HEK293 (cell line): ENCODE measurements around the gene FAM234A.

ENCODE experiments used
- CTCF ChIA-PET: fragments of 350-600 bp; formaldehyde crosslinking; extraction: SDS; loops from one replicate; lab custom pipeline; 2021; ENCODE audit warnings: antibody characterized with exemption; lab: Yijun Ruan, JAX
- POLR2A ChIA-PET: fragments of 300-600 bp; formaldehyde crosslinking; extraction: SDS; loops from one replicate; lab custom pipeline; 2020; ENCODE audit warnings: antibody characterized with exemption, inconsistent platforms; lab: Yijun Ruan, JAX
- H3K27ac ChIP-seq: fragments of 200-500 bp; sonication (Bioruptor generic); 2 replicates; pipeline ENCODE4 v1.5.1; 2014; ENCODE audit warnings: low read depth, low read length, control low read depth, inconsistent platforms; ENCODE audit errors: extremely low read depth
- H3K36me3 ChIP-seq, 2 experiments: fragments of 200-500 bp in 1 of 2; sonication (Bioruptor generic) in 1 of 2; 1 replicate in 1 of 2; 2 replicates in 1 of 2; pipeline ENCODE4 v1.5.1; 2014 to 2017; ENCODE audit warnings: inconsistent platforms in 2 of 2, low read length in 2 of 2; ENCODE audit not compliant: control insufficient read depth in 2 of 2, insufficient read depth in 1 of 2
- H3K4me1 ChIP-seq: fragments of 200-500 bp; sonication (Bioruptor generic); 2 replicates; pipeline ENCODE4 v1.5.1; 2014; ENCODE audit warnings: mild to moderate bottlenecking, low read length, inconsistent platforms; ENCODE audit not compliant: control insufficient read depth, insufficient read depth
- H3K4me3 ChIP-seq: 2 replicates; pipeline ENCODE4 v1.5.1; 2011; ENCODE audit warnings: low read depth, mild to moderate bottlenecking, control low read depth, low read length, moderate library complexity
- H3K9me3 ChIP-seq: fragments of 200-500 bp; sonication (Bioruptor generic); 2 replicates; pipeline ENCODE4 v1.5.1; 2014; ENCODE audit warnings: low read depth, low read length, inconsistent platforms; ENCODE audit not compliant: control insufficient read depth, insufficient read depth
- EGR2 ChIP-seq: fragments of 450-650 bp; formaldehyde crosslinking; IDR thresholded peaks from 2 replicates; pipeline ENCODE4 v1.5.1; 2016; ENCODE audit warnings: low read depth, missing biosample characterization, missing genetic modification characterization
- GLIS2 ChIP-seq: fragments of 450-650 bp; formaldehyde crosslinking; IDR thresholded peaks from 2 replicates; pipeline ENCODE4 v1.5.1; 2016; ENCODE audit warnings: missing biosample characterization, missing genetic modification characterization
- KLF7 ChIP-seq: fragments of 450-650 bp; formaldehyde crosslinking; IDR thresholded peaks from 2 replicates; pipeline ENCODE4 v1.5.1; 2016; ENCODE audit warnings: missing biosample characterization, missing genetic modification characterization, borderline replicate concordance
- RBAK ChIP-seq: fragments of 450-650 bp; formaldehyde crosslinking; IDR thresholded peaks from 2 replicates; pipeline ENCODE4 v1.5.1; 2016; ENCODE audit warnings: missing biosample characterization, missing genetic modification characterization
- SP3 ChIP-seq: fragments of 450-650 bp; formaldehyde crosslinking; IDR thresholded peaks from 2 replicates; pipeline ENCODE4 v1.5.1; 2016; ENCODE audit warnings: missing biosample characterization, missing genetic modification characterization
- YY1 ChIP-seq: fragments of 450-650 bp; formaldehyde crosslinking; IDR thresholded peaks from 2 replicates; pipeline ENCODE4 v1.5.1; 2018; ENCODE audit warnings: missing biosample characterization, missing genetic modification characterization
- YY2 ChIP-seq: fragments of 450-650 bp; formaldehyde crosslinking; IDR thresholded peaks from 2 replicates; pipeline ENCODE4 v1.5.1; 2016; ENCODE audit warnings: missing biosample characterization, missing genetic modification characterization
- ZBTB17 ChIP-seq: fragments of 450-650 bp; formaldehyde crosslinking; IDR thresholded peaks from 2 replicates; pipeline ENCODE4 v1.5.1; 2016; ENCODE audit warnings: missing biosample characterization, missing genetic modification characterization
- ZBTB48 ChIP-seq: fragments of 450-650 bp; formaldehyde crosslinking; IDR thresholded peaks from 2 replicates; pipeline ENCODE4 v1.5.1; 2016; ENCODE audit warnings: missing biosample characterization, missing genetic modification characterization
- ZBTB8A ChIP-seq: fragments of 450-650 bp; formaldehyde crosslinking; IDR thresholded peaks from 2 replicates; pipeline ENCODE4 v1.5.1; 2016; ENCODE audit warnings: missing biosample characterization, missing genetic modification characterization
- ZFP37 ChIP-seq: fragments of 450-650 bp; formaldehyde crosslinking; IDR thresholded peaks from 2 replicates; pipeline ENCODE4 v1.5.1; 2016; ENCODE audit warnings: missing biosample characterization, missing genetic modification characterization
- ZFP69B ChIP-seq: fragments of 450-650 bp; formaldehyde crosslinking; IDR thresholded peaks from 2 replicates; pipeline ENCODE4 v1.5.1; 2016; ENCODE audit warnings: missing biosample characterization, missing genetic modification characterization
- ZNF16 ChIP-seq: fragments of 450-650 bp; formaldehyde crosslinking; IDR thresholded peaks from 2 replicates; pipeline ENCODE4 v1.5.1; 2016; ENCODE audit warnings: low read depth, missing biosample characterization, missing genetic modification characterization
- ZNF2 ChIP-seq: fragments of 450-650 bp; formaldehyde crosslinking; IDR thresholded peaks from 2 replicates; pipeline ENCODE4 v1.5.1; 2016; ENCODE audit warnings: missing biosample characterization, missing genetic modification characterization
- ZNF311 ChIP-seq: fragments of 450-650 bp; formaldehyde crosslinking; IDR thresholded peaks from 2 replicates; pipeline ENCODE4 v1.5.1; 2017; ENCODE audit warnings: missing biosample characterization, missing genetic modification characterization, borderline replicate concordance
- ZNF558 ChIP-seq: fragments of 450-650 bp; formaldehyde crosslinking; IDR thresholded peaks from 2 replicates; pipeline ENCODE4 v1.5.1; 2016; ENCODE audit warnings: missing biosample characterization, missing genetic modification characterization
- ZNF621 ChIP-seq: fragments of 450-650 bp; formaldehyde crosslinking; IDR thresholded peaks from 2 replicates; pipeline ENCODE4 v1.5.1; 2017; ENCODE audit warnings: missing biosample characterization, missing genetic modification characterization
- ZSCAN23 ChIP-seq: fragments of 450-650 bp; formaldehyde crosslinking; IDR thresholded peaks from 2 replicates; pipeline ENCODE4 v1.5.1; 2016; ENCODE audit warnings: missing biosample characterization, missing genetic modification characterization
- TF ChIP-seq, protein P1 (sequence below): fragments of 450-650 bp; formaldehyde crosslinking; IDR thresholded peaks from 2 replicates; pipeline ENCODE4 v1.5.1; 2016; ENCODE audit warnings: missing biosample characterization, missing genetic modification characterization
- TF ChIP-seq, protein P2 (sequence below): fragments of 450-650 bp; formaldehyde crosslinking; IDR thresholded peaks from 2 replicates; pipeline ENCODE4 v1.5.1; 2016; ENCODE audit warnings: missing biosample characterization, missing genetic modification characterization
- TF ChIP-seq, protein P3 (sequence below): fragments of 450-650 bp; formaldehyde crosslinking; IDR thresholded peaks from 2 replicates; pipeline ENCODE4 v1.5.1; 2016; ENCODE audit warnings: missing biosample characterization, missing genetic modification characterization
- TF ChIP-seq, protein P4 (sequence below): sonication (generic); formaldehyde crosslinking; IDR thresholded peaks from 2 replicates; pipeline ENCODE4 v1.8.1; 2022; ENCODE audit warnings: mild to moderate bottlenecking, moderate library complexity, missing genetic modification reagents
- TF ChIP-seq, protein P5 (sequence below): fragments of 450-650 bp; formaldehyde crosslinking; IDR thresholded peaks from 2 replicates; pipeline ENCODE4 v1.5.1; 2017; ENCODE audit warnings: missing biosample characterization, missing genetic modification characterization

FAM234A gene

DNA sequence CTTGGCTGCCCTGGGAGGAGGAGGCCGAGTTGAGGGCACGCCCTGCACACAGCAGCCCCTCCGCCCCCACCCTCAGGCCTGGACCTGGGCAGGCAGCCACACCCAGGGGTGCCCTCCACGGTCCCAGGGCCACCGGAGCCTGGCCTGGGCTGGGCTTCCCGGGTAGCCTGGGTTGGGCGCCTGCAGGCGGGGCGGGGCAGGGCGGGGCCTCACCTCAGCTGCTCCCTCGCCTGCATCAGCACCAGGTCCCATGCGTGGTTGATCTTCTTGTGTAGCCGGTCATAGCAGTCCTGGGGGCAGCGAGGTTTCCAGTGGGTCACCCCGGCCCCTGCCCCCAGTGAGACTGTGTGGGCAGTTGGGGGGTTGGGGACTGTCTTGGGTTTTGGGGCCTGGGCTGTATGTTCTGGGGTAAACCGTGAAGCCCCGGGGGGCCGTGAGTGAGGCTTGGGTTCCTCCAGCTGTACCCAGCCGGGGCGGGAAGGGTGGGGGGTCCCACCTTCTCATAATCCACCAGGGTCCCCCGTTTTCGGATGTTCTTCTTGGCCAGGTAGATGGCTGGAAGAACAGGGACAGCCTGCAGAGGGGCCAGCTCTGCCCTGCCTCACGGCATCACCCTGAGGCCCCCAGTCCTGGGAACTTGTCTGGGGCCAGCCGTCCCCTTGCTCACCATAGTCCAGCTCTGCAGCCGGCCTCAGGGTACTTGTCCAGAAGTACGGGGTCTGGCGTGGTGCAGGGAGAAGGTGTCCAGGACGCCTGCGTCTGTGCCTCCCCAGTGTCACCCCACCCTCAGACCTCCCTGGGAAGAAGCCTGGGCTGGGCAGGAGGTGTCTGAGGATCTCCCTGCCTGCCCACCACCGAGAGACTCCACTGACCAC lies 39.2 kb downstream of the FAM234A start (continued):
- TF ChIP-seq, protein P1, sequence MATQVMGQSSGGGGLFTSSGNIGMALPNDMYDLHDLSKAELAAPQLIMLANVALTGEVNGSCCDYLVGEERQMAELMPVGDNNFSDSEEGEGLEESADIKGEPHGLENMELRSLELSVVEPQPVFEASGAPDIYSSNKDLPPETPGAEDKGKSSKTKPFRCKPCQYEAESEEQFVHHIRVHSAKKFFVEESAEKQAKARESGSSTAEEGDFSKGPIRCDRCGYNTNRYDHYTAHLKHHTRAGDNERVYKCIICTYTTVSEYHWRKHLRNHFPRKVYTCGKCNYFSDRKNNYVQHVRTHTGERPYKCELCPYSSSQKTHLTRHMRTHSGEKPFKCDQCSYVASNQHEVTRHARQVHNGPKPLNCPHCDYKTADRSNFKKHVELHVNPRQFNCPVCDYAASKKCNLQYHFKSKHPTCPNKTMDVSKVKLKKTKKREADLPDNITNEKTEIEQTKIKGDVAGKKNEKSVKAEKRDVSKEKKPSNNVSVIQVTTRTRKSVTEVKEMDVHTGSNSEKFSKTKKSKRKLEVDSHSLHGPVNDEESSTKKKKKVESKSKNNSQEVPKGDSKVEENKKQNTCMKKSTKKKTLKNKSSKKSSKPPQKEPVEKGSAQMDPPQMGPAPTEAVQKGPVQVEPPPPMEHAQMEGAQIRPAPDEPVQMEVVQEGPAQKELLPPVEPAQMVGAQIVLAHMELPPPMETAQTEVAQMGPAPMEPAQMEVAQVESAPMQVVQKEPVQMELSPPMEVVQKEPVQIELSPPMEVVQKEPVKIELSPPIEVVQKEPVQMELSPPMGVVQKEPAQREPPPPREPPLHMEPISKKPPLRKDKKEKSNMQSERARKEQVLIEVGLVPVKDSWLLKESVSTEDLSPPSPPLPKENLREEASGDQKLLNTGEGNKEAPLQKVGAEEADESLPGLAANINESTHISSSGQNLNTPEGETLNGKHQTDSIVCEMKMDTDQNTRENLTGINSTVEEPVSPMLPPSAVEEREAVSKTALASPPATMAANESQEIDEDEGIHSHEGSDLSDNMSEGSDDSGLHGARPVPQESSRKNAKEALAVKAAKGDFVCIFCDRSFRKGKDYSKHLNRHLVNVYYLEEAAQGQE (tag by site-specific recombination), result no peak
- TF ChIP-seq EGR2 (tag by site-specific recombination) (no peak), KLF7 (tag by site-specific recombination) (peak; percentile 60; the same call in 1 of the 2 replicates), RBAK (no peak), ZBTB8A (tag by site-specific recombination) (no peak)
- TF ChIP-seq, protein P2, sequence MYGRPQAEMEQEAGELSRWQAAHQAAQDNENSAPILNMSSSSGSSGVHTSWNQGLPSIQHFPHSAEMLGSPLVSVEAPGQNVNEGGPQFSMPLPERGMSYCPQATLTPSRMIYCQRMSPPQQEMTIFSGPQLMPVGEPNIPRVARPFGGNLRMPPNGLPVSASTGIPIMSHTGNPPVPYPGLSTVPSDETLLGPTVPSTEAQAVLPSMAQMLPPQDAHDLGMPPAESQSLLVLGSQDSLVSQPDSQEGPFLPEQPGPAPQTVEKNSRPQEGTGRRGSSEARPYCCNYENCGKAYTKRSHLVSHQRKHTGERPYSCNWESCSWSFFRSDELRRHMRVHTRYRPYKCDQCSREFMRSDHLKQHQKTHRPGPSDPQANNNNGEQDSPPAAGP, result 0 out of 2 replicates have a peak, but pooled peaks have one; percentile 24
- TF ChIP-seq, protein P3, sequence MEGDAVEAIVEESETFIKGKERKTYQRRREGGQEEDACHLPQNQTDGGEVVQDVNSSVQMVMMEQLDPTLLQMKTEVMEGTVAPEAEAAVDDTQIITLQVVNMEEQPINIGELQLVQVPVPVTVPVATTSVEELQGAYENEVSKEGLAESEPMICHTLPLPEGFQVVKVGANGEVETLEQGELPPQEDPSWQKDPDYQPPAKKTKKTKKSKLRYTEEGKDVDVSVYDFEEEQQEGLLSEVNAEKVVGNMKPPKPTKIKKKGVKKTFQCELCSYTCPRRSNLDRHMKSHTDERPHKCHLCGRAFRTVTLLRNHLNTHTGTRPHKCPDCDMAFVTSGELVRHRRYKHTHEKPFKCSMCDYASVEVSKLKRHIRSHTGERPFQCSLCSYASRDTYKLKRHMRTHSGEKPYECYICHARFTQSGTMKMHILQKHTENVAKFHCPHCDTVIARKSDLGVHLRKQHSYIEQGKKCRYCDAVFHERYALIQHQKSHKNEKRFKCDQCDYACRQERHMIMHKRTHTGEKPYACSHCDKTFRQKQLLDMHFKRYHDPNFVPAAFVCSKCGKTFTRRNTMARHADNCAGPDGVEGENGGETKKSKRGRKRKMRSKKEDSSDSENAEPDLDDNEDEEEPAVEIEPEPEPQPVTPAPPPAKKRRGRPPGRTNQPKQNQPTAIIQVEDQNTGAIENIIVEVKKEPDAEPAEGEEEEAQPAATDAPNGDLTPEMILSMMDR (tag by site-specific recombination), result no peak

DNA sequence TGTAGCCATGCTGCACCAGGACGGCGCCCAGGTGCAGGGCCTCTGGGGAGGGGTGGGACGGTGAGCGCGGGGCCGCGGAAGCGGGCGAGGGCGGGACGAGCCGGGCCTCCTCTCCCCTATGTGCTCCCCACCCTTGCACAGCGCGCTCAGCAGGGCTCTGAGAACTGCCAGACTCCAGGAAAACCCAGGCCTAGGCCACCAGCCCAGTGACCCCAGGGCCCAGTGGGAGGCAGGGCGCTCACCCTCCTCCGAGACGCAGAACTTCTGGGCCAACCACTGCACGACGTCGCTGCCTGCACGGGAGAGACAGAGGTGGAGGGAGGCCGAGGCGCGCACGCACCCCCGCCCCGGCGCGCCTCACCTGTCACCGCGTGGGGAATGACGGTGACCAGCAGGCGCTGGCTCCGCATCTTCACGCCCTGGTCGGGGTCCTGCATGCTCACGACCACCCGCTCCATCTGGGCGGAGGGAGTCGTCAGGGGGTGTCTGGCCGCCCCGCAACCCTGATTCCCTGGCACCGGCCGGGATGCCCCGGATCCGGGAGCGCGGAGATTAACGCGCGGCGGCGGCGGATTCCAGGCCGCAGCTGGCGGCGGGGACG lies 40.5 kb downstream of the FAM234A start:
- Histone ChIP-seq H3K9me3 (no peaks in the 10 kb centered on the region), H3K4me1 (no peaks in the 10 kb centered on the region), H3K36me3 (no peaks in the 10 kb centered on the region), H3K4me3 (no peak overlapping the region), H3K27ac (no peak overlapping the region)
- ChIA-PET CTCF (no interaction called here), POLR2A (no interaction called here)
- TF ChIP-seq, protein P4, sequence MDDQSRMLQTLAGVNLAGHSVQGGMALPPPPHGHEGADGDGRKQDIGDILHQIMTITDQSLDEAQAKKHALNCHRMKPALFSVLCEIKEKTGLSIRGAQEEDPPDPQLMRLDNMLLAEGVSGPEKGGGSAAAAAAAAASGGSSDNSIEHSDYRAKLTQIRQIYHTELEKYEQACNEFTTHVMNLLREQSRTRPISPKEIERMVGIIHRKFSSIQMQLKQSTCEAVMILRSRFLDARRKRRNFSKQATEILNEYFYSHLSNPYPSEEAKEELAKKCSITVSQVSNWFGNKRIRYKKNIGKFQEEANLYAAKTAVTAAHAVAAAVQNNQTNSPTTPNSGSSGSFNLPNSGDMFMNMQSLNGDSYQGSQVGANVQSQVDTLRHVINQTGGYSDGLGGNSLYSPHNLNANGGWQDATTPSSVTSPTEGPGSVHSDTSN (CRISPR knock-in tag), result no peak
- no peak for TF ChIP-seq ZFP69B (tag by site-specific recombination)
- TF ChIP-seq ZFP37 (tag by site-specific recombination), result no peak
- TF ChIP-seq ZNF2 (tag by site-specific recombination), result no peak
- TF ChIP-seq ZSCAN23 (tag by site-specific recombination), result no peak
- no peak for TF ChIP-seq ZNF311 (tag by site-specific recombination)
- no peak for TF ChIP-seq YY1 (tag by site-specific recombination)
- no peak for TF ChIP-seq GLIS2 (tag by site-specific recombination)
- TF ChIP-seq ZNF621 (tag by site-specific recombination), result no peak
- TF ChIP-seq SP3, result no peak
- no peak for TF ChIP-seq ZBTB17 (tag by site-specific recombination)
- TF ChIP-seq, protein P5, sequence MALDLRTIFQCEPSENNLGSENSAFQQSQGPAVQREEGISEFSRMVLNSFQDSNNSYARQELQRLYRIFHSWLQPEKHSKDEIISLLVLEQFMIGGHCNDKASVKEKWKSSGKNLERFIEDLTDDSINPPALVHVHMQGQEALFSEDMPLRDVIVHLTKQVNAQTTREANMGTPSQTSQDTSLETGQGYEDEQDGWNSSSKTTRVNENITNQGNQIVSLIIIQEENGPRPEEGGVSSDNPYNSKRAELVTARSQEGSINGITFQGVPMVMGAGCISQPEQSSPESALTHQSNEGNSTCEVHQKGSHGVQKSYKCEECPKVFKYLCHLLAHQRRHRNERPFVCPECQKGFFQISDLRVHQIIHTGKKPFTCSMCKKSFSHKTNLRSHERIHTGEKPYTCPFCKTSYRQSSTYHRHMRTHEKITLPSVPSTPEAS (tag by site-specific recombination), result no peak
- TF ChIP-seq YY2, result no peak
- TF ChIP-seq ZNF16 (tag by site-specific recombination), result no peak
- no peak for TF ChIP-seq ZBTB48 (tag by site-specific recombination)
- no peak for TF ChIP-seq ZNF558 (tag by site-specific recombination)
- TF ChIP-seq, all 188 proteins: peak for 0
